Liver (tissue), 3 donors: ENCODE results near the gene PKP4.
"Not testable (repeated sequence)": the region's sequence is repeated elsewhere in the genome, so short reads cannot be mapped to it uniquely, and the experiment has no call there.

ENCODE experiments used
- EGR1 ChIP-seq, 2 donors: IDR thresholded peaks; 2 replicates each; pipeline ENCODE4 v1.6.1; 2016 to 2018; ENCODE audit warnings: antibody characterized with exemption in 2 of 2, low read depth in 2 of 2
- FOXA1 ChIP-seq: IDR thresholded peaks from 2 replicates; pipeline ENCODE4 v1.6.1; 2016; ENCODE audit warnings: antibody characterized with exemption
- JUND ChIP-seq, 2 donors: IDR thresholded peaks; 2 replicates each; pipeline ENCODE4 v1.6.1; 2016; ENCODE audit warnings: antibody characterized with exemption in 2 of 2
- RAD21 ChIP-seq, 2 donors: IDR thresholded peaks; 2 replicates each; pipeline ENCODE4 v1.6.1; 2016; ENCODE audit warnings: antibody characterized with exemption in 2 of 2, mild to moderate bottlenecking in 2 of 2
- SP1 ChIP-seq: IDR thresholded peaks from 2 replicates; pipeline ENCODE4 v1.6.1; 2018; ENCODE audit warnings: antibody characterized with exemption, mild to moderate bottlenecking
- YY1 ChIP-seq: IDR thresholded peaks from 2 replicates; pipeline ENCODE4 v1.6.1; 2016; ENCODE audit warnings: antibody characterized with exemption, mild to moderate bottlenecking
- TF ChIP-seq, protein P1 (sequence below): fragments of 150-350 bp; IDR thresholded peaks from 2 replicates; pipeline ENCODE4 v1.5.1; 2017; ENCODE audit warnings: improper control_type of control experiment, low read depth, low read length; ENCODE audit not compliant: missing input control
- TF ChIP-seq, protein P2 (sequence below): IDR thresholded peaks from 2 replicates; pipeline ENCODE4 v1.6.1; 2016; ENCODE audit warnings: antibody characterized with exemption
- TF ChIP-seq, protein P3 (sequence below): IDR thresholded peaks from 2 replicates; pipeline ENCODE4 v1.6.1; 2016; ENCODE audit warnings: antibody characterized with exemption, mild to moderate bottlenecking
- TF ChIP-seq, protein P4 (sequence below): IDR thresholded peaks from 2 replicates; pipeline ENCODE4 v1.6.1; 2016; ENCODE audit warnings: antibody characterized with exemption
- donor health status: healthy.
- donor health status: healthy.

DNA sequence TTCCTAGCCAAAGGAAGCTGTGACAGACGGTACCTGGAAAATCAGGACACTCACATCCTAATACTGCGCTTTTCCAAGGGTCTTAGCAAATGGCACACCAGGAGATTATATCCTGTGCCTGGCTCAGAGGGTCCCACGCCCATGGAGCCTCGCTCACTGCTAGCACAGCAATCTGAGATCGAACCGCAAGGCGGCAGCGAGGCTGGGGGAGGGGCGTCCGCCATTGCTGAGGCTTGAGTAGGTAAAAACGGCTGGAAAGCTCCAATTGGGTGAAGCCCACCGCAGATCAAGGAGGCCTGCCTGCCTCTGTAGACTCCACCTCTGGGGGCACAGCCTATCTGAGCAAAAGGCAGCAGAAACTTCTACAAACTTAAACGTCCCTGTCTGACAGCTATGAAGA is 23.0 kb upstream of the PKP4 start:
- TF ChIP-seq, protein P1, sequence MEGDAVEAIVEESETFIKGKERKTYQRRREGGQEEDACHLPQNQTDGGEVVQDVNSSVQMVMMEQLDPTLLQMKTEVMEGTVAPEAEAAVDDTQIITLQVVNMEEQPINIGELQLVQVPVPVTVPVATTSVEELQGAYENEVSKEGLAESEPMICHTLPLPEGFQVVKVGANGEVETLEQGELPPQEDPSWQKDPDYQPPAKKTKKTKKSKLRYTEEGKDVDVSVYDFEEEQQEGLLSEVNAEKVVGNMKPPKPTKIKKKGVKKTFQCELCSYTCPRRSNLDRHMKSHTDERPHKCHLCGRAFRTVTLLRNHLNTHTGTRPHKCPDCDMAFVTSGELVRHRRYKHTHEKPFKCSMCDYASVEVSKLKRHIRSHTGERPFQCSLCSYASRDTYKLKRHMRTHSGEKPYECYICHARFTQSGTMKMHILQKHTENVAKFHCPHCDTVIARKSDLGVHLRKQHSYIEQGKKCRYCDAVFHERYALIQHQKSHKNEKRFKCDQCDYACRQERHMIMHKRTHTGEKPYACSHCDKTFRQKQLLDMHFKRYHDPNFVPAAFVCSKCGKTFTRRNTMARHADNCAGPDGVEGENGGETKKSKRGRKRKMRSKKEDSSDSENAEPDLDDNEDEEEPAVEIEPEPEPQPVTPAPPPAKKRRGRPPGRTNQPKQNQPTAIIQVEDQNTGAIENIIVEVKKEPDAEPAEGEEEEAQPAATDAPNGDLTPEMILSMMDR = not testable (repeated sequence)
- not testable (repeated sequence) for TF ChIP-seq RAD21 (IDR thresholded peaks at IDR 0.05); YY1; FOXA1; JUND (IDR thresholded peaks at IDR 0.05); EGR1 (IDR thresholded peaks at IDR 0.05; ENCODE audit: low read depth in 2 of 2); SP1
- TF ChIP-seq, protein P2, sequence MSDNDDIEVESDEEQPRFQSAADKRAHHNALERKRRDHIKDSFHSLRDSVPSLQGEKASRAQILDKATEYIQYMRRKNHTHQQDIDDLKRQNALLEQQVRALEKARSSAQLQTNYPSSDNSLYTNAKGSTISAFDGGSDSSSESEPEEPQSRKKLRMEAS = not testable (repeated sequence)
- TF ChIP-seq, protein P3, sequence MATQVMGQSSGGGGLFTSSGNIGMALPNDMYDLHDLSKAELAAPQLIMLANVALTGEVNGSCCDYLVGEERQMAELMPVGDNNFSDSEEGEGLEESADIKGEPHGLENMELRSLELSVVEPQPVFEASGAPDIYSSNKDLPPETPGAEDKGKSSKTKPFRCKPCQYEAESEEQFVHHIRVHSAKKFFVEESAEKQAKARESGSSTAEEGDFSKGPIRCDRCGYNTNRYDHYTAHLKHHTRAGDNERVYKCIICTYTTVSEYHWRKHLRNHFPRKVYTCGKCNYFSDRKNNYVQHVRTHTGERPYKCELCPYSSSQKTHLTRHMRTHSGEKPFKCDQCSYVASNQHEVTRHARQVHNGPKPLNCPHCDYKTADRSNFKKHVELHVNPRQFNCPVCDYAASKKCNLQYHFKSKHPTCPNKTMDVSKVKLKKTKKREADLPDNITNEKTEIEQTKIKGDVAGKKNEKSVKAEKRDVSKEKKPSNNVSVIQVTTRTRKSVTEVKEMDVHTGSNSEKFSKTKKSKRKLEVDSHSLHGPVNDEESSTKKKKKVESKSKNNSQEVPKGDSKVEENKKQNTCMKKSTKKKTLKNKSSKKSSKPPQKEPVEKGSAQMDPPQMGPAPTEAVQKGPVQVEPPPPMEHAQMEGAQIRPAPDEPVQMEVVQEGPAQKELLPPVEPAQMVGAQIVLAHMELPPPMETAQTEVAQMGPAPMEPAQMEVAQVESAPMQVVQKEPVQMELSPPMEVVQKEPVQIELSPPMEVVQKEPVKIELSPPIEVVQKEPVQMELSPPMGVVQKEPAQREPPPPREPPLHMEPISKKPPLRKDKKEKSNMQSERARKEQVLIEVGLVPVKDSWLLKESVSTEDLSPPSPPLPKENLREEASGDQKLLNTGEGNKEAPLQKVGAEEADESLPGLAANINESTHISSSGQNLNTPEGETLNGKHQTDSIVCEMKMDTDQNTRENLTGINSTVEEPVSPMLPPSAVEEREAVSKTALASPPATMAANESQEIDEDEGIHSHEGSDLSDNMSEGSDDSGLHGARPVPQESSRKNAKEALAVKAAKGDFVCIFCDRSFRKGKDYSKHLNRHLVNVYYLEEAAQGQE = not testable (repeated sequence)
- TF ChIP-seq, protein P4, sequence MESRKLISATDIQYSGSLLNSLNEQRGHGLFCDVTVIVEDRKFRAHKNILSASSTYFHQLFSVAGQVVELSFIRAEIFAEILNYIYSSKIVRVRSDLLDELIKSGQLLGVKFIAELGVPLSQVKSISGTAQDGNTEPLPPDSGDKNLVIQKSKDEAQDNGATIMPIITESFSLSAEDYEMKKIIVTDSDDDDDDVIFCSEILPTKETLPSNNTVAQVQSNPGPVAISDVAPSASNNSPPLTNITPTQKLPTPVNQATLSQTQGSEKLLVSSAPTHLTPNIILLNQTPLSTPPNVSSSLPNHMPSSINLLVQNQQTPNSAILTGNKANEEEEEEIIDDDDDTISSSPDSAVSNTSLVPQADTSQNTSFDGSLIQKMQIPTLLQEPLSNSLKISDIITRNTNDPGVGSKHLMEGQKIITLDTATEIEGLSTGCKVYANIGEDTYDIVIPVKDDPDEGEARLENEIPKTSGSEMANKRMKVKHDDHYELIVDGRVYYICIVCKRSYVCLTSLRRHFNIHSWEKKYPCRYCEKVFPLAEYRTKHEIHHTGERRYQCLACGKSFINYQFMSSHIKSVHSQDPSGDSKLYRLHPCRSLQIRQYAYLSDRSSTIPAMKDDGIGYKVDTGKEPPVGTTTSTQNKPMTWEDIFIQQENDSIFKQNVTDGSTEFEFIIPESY = not testable (repeated sequence)
